Ascending aorta (tissue), 2 donors: Measurements from ENCODE around the gene KCNJ16. TPM values are rescaled to one million over a fixed set of nuclear protein-coding genes. Genes with fewer than 3 reads are reported as not detected.

Experiments
- DNase-seq, 2 donors: peaks; one replicate each; pipeline ENCODE4 v3.0.0-alpha.2; 2019; ENCODE audit warnings: low spot score in 2 of 2
- H3K27ac ChIP-seq, 2 donors: fragments of 200-600 bp; sonication (generic); one replicate each; pipeline ENCODE4 v1.5.1; 2016 to 2017; ENCODE audit warnings: mild to moderate bottlenecking in 1 of 2
- H3K27me3 ChIP-seq: fragments of 200-600 bp; sonication (generic); one replicate; pipeline ENCODE4 v1.5.1; 2017
- H3K36me3 ChIP-seq, 2 donors: fragments of 200-600 bp; sonication (generic); one replicate each; pipeline ENCODE4 v1.5.1; 2016
- H3K4me1 ChIP-seq, 2 donors: fragments of 200-600 bp; sonication (generic); one replicate each; pipeline ENCODE4 v1.5.1; 2016 to 2017; ENCODE audit warnings: mild to moderate bottlenecking in 1 of 2
- H3K4me3 ChIP-seq, 2 donors: fragments of 200-600 bp; sonication (generic); one replicate each; pipeline ENCODE4 v1.5.1; 2016 to 2017; ENCODE audit warnings: mild to moderate bottlenecking in 1 of 2
- H3K9me3 ChIP-seq, 2 donors: fragments of 200-600 bp; sonication (generic); one replicate each; pipeline ENCODE4 v1.5.1; 2016
- CTCF ChIP-seq, 3 experiments: fragments of 200-600 bp in 2 of 3; fragments of 450-650 bp in 1 of 3; sonication (generic) in 2 of 3; IDR thresholded peaks; one replicate each; pipeline ENCODE4 v1.5.1; 2016 to 2019; ENCODE audit warnings: antibody characterized with exemption in 3 of 3, mild to moderate bottlenecking in 1 of 3, moderate library complexity in 1 of 3
- intact Hi-C: fragments of 100-400 bp; cut with DNase I; formaldehyde crosslinking; loops from one replicate; pipeline ENCODE4 v1.15.1; 2023
- total RNA-seq: library from RNA; depleted of rRNA; stranded (reverse); fragments of >200 nt; gene quantifications from one replicate; pipeline ENCODE4 v1.1.0, GENCODE V29; 2016

The KCNJ16 gene
- total RNA-seq, 1 donor from 2014 or later = not detected

GRCh38 chr17:70071127-70071526, 3.9 kb upstream of the KCNJ16 start:
- no peak for DNase-seq
- H3K36me3 ChIP-seq = no peaks in the 10 kb centered on the region
- H3K4me1 ChIP-seq = no peaks in the 10 kb centered on the region
- H3K9me3 ChIP-seq = no peaks in the 10 kb centered on the region
- no peak overlapping the region for H3K4me3 ChIP-seq
- TF ChIP-seq CTCF (IDR thresholded peaks at IDR 0.05) = no peak
- H3K27me3 ChIP-seq = no peaks in the 10 kb centered on the region
- intact Hi-C loops = no loop called here
- H3K27ac ChIP-seq = no peak overlapping the region

GRCh38 chr17:70071620-70072019, 3.4 kb upstream of the KCNJ16 start:
- Histone ChIP-seq H3K4me1 (no peaks in the 10 kb centered on the region), H3K36me3 (no peaks in the 10 kb centered on the region), H3K9me3 (no peaks in the 10 kb centered on the region), H3K27me3 (no peaks in the 10 kb centered on the region), H3K27ac (no peak overlapping the region), H3K4me3 (no peak overlapping the region)
- no peak for DNase-seq
- intact Hi-C loops = no loop called here
- TF ChIP-seq CTCF (IDR thresholded peaks at IDR 0.05) = no peak

- Histone ChIP-seq H3K4me1 (no peaks in the 10 kb centered on the region), H3K27me3 (no peaks in the 10 kb centered on the region), H3K36me3 (no peaks in the 10 kb centered on the region), H3K9me3 (no peaks in the 10 kb centered on the region), H3K27ac (no peak overlapping the region), H3K4me3 (no peak overlapping the region)
- intact Hi-C loops = no loop called here
- TF ChIP-seq CTCF (IDR thresholded peaks at IDR 0.05) = no peak
- DNase-seq = no peak
Observed at GRCh38 chr17:70072546-70073309, 2.3 kb upstream of the KCNJ16 start.

- no peaks in the 10 kb centered on the region for H3K4me1 ChIP-seq
- H3K27ac ChIP-seq = no peak overlapping the region
- TF ChIP-seq CTCF (IDR thresholded peaks at IDR 0.05) = no peak
- no peaks in the 10 kb centered on the region for H3K27me3 ChIP-seq
- H3K9me3 ChIP-seq = no peaks in the 10 kb centered on the region
- intact Hi-C loops = no loop called here
- no peaks in the 10 kb centered on the region for H3K36me3 ChIP-seq
- DNase-seq = no peak
- no peak overlapping the region for H3K4me3 ChIP-seq
Observed at GRCh38 chr17:70073310-70073709, 1.7 kb upstream of the KCNJ16 start.

- H3K4me1 ChIP-seq = no peaks in the 10 kb centered on the region
- no peak for TF ChIP-seq CTCF (IDR thresholded peaks at IDR 0.05)
- no peak overlapping the region for H3K27ac ChIP-seq
- H3K9me3 ChIP-seq = no peaks in the 10 kb centered on the region
- intact Hi-C loops = no loop called here
- no peak for DNase-seq
- H3K27me3 ChIP-seq = no peaks in the 10 kb centered on the region
- no peak overlapping the region for H3K4me3 ChIP-seq
- no peaks in the 10 kb centered on the region for H3K36me3 ChIP-seq
Observed at GRCh38 chr17:70073799-70074198, 1.2 kb upstream of the KCNJ16 start.
